H7 (cell line): ENCODE data around the gene BRD4. TPM values are rescaled to one million over a fixed set of nuclear protein-coding genes. Genes with fewer than 3 reads are reported as not detected.

Experiments used
- DNase-seq: peaks from one replicate; pipeline ENCODE4 v3.0.0; 2012
- H3K27me3 ChIP-seq: 2 replicates; pipeline ENCODE4 v1.6.0; 2011; ENCODE audit warnings: mild to moderate bottlenecking, low read length; ENCODE audit not compliant: control insufficient read depth, insufficient read depth
- H3K36me3 ChIP-seq: replicated peaks from 2 replicates; pipeline ENCODE4 v1.5.1; 2011; ENCODE audit warnings: low read length; ENCODE audit not compliant: control insufficient read depth, insufficient read depth
- H3K4me3 ChIP-seq: 2 replicates; pipeline ENCODE4 v1.5.1; 2011; ENCODE audit warnings: low read depth, mild to moderate bottlenecking, control low read depth, low read length, moderate library complexity; ENCODE audit not compliant: insufficient read depth
- total RNA-seq: library from RNA; depleted of rRNA; stranded (reverse); fragments of >200 nt; shearing (Covaris generic); gene quantifications from 2 replicates; pipeline ENCODE4 v1.2.3, GENCODE V29; 2014

BRD4 gene
- total RNA-seq, 1 experiment from 2014 or later = 24.8 TPM

GRCh38 chr19:15313649-15314279, 18.6 kb downstream of the BRD4 start:
- H3K36me3 ChIP-seq = peaks cover 1% of the 10 kb centered on the region
- no peak for DNase-seq
- no peaks in the 10 kb centered on the region for H3K27me3 ChIP-seq
- no peak overlapping the region for H3K4me3 ChIP-seq

DNA sequence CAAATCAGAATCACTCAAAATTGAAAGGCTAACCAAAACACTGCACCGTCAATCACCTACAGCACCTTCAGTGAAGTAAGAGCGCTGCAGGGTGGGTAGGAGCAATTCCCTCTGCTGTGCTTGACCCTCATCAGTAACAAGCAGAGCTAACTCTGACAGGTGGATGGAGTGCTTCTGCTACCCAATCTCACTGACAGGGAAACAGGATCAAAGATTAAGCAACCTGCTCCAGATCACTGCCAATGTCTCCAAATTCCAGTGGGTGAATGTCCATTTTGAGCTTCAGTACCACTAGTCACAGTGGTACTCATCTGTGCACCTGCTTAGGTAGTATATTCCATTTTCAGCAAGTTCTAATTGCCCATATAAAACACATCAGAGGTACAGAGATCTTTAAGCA, 25.2 kb downstream of the BRD4 start:
- H3K36me3 ChIP-seq = peaks cover 1% of the 10 kb centered on the region
- H3K4me3 ChIP-seq = no peak overlapping the region
- no peaks in the 10 kb centered on the region for H3K27me3 ChIP-seq
- DNase-seq = no peak

GRCh38 chr19:15305582-15306334, 26.6 kb downstream of the BRD4 start:
- Histone ChIP-seq H3K4me3 (no peak overlapping the region), H3K27me3 (no peaks in the 10 kb centered on the region), H3K36me3 (peaks cover 1% of the 10 kb centered on the region)
- no peak for DNase-seq

DNA sequence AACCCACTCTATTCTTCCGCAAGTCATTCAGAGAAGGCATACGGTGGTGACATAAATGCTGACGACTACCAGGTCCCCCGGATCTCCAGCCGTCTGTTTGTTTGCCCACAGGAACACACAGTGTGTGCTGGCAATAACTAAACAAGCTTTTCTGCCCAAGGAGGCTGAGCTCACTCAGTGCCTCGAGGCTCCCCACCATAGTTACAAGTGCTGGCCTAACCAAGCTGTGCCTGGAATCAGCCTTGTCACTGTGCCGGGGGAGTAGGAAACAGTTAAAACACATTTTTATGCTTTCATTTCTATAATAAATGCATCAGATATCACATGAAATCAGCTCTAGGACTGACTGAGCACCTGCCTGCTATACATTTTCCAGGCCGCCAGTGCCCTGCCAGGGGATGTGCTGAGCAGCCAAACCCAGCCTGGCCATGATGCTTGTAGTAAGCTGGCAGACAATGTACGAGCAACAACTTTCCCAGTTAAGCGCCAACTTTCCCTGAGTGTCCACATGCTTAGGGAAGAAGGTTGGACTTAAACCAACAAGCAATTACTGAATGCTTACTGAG, 28.1 kb downstream of the BRD4 start:
- H3K4me3 ChIP-seq = no peak overlapping the region
- no peaks in the 10 kb centered on the region for H3K27me3 ChIP-seq
- H3K36me3 ChIP-seq = no peaks in the 10 kb centered on the region
- no peak for DNase-seq

DNA sequence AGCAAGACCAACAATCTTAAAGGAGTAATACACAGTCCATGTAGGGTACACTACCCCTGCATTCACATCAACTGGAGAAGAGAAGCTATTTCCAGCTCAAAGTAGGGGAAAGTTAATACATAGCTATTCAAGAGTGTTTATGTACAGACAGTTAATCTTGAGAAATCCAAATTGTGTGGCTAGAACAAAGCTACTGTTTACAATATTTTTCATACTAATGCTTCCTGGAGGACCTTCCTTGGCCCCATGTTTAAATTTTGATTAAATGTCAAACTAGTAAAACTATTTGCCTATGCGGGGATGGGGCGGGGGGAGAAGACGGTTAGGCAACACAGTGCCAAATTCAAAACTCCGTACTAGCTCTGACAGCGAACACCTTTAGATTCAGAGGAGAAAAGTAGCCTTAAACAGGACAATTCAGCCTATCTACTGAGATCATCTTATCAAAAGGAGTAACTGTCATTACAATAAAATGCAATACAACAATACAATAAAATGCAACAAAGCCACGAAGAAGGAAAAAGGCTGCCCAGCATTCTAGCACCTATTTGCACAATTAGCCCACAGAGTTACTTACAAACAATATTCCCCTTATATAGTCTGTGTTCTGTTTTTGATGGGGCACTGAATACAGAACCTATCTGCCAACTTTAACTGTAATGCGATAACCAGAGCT, 29.1 kb downstream of the BRD4 start:
- no peak for DNase-seq
- H3K27me3 ChIP-seq = no peaks in the 10 kb centered on the region
- H3K36me3 ChIP-seq = no peaks in the 10 kb centered on the region
- no peak overlapping the region for H3K4me3 ChIP-seq

GRCh38 chr19:15300533-15301197, 31.7 kb downstream of the BRD4 start:
- H3K4me3 ChIP-seq = no peak overlapping the region
- H3K36me3 ChIP-seq = 0 out of 2 replicates have a peak, but pooled peaks cover 3% of the 10 kb centered on the region
- no peak for DNase-seq
- H3K27me3 ChIP-seq = no peaks in the 10 kb centered on the region

- Histone ChIP-seq H3K27me3 (no peaks in the 10 kb centered on the region), H3K4me3 (no peak overlapping the region), H3K36me3 (0 out of 2 replicates have a peak, but pooled peaks cover 3% of the 10 kb centered on the region)
- DNase-seq = no peak
These were observed 32.5 kb downstream of the BRD4 start for GRCh38 chr19:15299568-15300409.

GRCh38 chr19:15298847-15299567, 33.3 kb downstream of the BRD4 start:
- H3K36me3 ChIP-seq = 0 out of 2 replicates have a peak, but pooled peaks cover 3% of the 10 kb centered on the region

DNA sequence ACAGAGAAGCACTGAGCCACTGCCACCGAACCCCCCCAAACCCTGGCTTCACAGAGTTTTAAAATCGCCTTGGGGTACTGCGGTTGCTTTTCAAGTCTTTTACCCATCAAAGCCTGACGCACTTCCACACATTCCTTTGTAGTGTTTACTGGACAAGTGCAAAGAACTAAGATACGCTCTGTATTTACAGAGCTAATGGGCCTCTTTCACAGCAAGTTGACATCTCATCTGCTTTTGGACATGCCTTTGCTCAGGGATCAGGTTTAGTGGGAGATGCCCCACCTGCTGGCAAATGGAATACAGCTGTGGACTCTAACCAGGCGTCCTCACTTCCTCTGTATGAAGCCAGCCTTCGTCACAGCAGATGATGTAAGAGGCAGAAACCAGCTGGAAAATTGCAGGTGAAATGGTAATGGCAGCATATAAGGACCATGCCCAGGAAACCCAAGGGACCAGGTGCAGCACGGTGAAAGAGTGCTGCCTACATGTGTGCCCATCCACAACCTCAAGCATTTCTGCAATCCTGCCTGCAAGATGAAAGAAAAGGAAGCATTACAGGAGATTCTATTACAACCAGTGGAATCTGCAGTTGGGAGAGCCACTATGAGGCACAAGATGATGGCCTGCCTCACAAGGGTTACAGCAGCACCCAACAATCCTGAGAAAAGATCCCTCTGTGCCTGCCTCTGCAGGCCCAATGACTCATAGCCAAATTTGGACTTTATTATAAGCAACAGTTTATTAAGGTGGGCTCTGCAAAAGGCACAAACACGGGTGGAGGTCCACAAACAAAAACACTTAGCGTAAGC, 34.7 kb downstream of the BRD4 start:
- no peak for DNase-seq
- Histone ChIP-seq H3K4me3 (no peak overlapping the region), H3K36me3 (0 out of 2 replicates have a peak, but pooled peaks cover 3% of the 10 kb centered on the region), H3K27me3 (no peaks in the 10 kb centered on the region)

More at GRCh38 chr19:15298847-15299567, 33.3 kb downstream of the BRD4 start:
- no peak for DNase-seq
- Histone ChIP-seq H3K4me3 (no peak overlapping the region), H3K27me3 (no peaks in the 10 kb centered on the region)

DNA sequence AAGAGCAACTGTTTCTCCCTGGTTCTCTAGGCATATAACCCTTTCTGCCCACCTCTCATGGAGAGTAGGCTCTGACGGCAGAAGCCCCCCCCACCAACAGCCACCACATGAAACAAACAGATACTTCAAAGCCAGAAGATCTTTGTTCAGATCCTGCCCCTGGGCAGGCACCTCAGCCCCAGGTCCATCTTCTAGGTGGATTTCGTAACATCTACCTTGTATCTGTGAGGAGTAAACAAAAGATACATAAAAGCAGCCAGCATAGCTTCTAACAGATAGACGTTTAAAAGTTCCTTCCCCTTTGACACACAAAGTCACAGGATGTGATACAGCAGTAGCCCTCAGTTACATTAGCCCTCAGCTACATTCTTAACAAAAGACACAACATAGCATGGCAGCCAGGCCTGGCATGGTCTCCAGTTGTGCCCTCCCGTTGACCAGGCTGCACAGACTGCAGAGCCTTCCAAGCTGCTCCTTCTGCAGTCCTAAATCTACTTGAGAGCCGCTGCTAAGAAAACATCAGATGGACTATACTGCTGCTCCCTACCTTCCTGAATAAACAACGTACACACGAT, 35.4 kb downstream of the BRD4 start:
- Histone ChIP-seq H3K36me3 (0 out of 2 replicates have a peak, but pooled peaks cover 3% of the 10 kb centered on the region), H3K27me3 (no peaks in the 10 kb centered on the region), H3K4me3 (no peak overlapping the region)
- DNase-seq = no peak

- H3K27me3 ChIP-seq = no peaks in the 10 kb centered on the region
- no peak for DNase-seq
- H3K4me3 ChIP-seq = no peak overlapping the region
- 0 out of 2 replicates have a peak, but pooled peaks cover 3% of the 10 kb centered on the region for H3K36me3 ChIP-seq
These were observed 36.0 kb downstream of the BRD4 start for GRCh38 chr19:15296353-15296752.

GRCh38 chr19:15294561-15294990, 37.8 kb downstream of the BRD4 start:
- H3K4me3 ChIP-seq = no peak overlapping the region
- DNase-seq = no peak
- H3K36me3 ChIP-seq = 0 out of 2 replicates have a peak, but pooled peaks cover 3% of the 10 kb centered on the region
- no peaks in the 10 kb centered on the region for H3K27me3 ChIP-seq
